Measurements from ENCODE around the gene NIPAL3.

DNA sequence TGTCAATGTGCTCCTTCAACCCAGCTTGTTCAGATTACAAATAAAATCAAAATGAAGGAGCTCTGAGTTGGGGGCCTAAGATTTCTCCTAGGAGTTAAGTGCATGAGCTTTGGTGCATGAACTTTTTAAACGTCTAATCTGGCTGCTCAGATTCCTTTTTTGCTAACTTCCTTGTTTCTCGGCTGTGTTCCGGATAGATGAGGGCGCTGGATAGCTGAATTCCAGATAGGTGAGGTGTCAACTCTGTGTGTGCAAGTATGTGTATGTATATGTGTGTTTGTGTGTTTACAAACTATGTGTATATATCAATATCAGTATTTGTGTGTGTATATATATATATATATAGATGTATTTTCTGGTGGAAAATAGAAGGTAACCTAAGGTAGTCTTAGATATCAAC, 49.5 kb downstream of the NIPAL3 start:
- TF ChIP-seq, protein P1, sequence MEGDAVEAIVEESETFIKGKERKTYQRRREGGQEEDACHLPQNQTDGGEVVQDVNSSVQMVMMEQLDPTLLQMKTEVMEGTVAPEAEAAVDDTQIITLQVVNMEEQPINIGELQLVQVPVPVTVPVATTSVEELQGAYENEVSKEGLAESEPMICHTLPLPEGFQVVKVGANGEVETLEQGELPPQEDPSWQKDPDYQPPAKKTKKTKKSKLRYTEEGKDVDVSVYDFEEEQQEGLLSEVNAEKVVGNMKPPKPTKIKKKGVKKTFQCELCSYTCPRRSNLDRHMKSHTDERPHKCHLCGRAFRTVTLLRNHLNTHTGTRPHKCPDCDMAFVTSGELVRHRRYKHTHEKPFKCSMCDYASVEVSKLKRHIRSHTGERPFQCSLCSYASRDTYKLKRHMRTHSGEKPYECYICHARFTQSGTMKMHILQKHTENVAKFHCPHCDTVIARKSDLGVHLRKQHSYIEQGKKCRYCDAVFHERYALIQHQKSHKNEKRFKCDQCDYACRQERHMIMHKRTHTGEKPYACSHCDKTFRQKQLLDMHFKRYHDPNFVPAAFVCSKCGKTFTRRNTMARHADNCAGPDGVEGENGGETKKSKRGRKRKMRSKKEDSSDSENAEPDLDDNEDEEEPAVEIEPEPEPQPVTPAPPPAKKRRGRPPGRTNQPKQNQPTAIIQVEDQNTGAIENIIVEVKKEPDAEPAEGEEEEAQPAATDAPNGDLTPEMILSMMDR (IDR thresholded peaks at IDR 0.05), result no peak
- TF ChIP-seq POLR2AphosphoS5 (IDR thresholded peaks at IDR 0.05) (no peak), EP300 (IDR thresholded peaks at IDR 0.05) (no peak), POLR2A (IDR thresholded peaks at IDR 0.05) (no peak)

Data from gastroesophageal sphincter (tissue), 3 donors.